Breast epithelium (tissue), 4 donors: ENCODE data around the gene HSD17B3. TPM values are rescaled to one million over a fixed set of nuclear protein-coding genes. Genes with fewer than 3 reads are reported as not detected.

Source experiments
- DNase-seq, 2 donors: peaks; one replicate each; pipeline ENCODE4 v3.0.0-alpha.2; 2019; ENCODE audit warnings: low spot score in 2 of 2
- H3K27ac ChIP-seq, 2 donors: fragments of 200-600 bp; sonication (generic) in 1 of 2; one replicate each; pipeline ENCODE4 v1.5.1; 2016 to 2019; ENCODE audit warnings: mild to moderate bottlenecking in 1 of 2
- H3K27me3 ChIP-seq, 2 donors: fragments of 200-600 bp; sonication (generic) in 1 of 2; one replicate each; pipeline versions ENCODE4 v1.5.1 to v1.6.0; 2017 to 2019; ENCODE audit warnings: control low read depth in 1 of 2, mild to moderate bottlenecking in 1 of 2
- H3K36me3 ChIP-seq: fragments of 200-600 bp; one replicate; pipeline ENCODE4 v1.5.1; 2019
- H3K4me1 ChIP-seq, 2 donors: fragments of 200-600 bp; sonication (generic); one replicate each; pipeline ENCODE4 v1.5.1; 2016 to 2019; ENCODE audit warnings: control low read depth in 1 of 2
- H3K4me3 ChIP-seq, 3 donors: fragments of 200-600 bp; sonication (generic); 1 replicate in 2 of 3; 2 replicates in 1 of 3; pipeline ENCODE4 v1.5.1; 2016 to 2019; ENCODE audit warnings: mild to moderate bottlenecking in 3 of 3, moderate library complexity in 2 of 3
- H3K9me3 ChIP-seq, 2 donors: fragments of 200-600 bp; sonication (generic) in 1 of 2; one replicate each; pipeline ENCODE4 v1.5.1; 2016 to 2019; ENCODE audit warnings: control low read depth in 1 of 2
- CTCF ChIP-seq, 3 donors: fragments of 450-650 bp; IDR thresholded peaks; one replicate each; pipeline ENCODE4 v1.5.1; 2016 to 2017; ENCODE audit warnings: antibody characterized with exemption in 3 of 3, mild to moderate bottlenecking in 3 of 3, moderate library complexity in 3 of 3
- POLR2A ChIP-seq: fragments of 450-650 bp; IDR thresholded peaks from one replicate; pipeline ENCODE4 v1.6.1; 2016; ENCODE audit warnings: antibody characterized with exemption, mild to moderate bottlenecking, moderate library complexity
- POLR2AphosphoS5 ChIP-seq, 3 donors: sonication (generic); formaldehyde crosslinking; IDR thresholded peaks; one replicate each; pipeline ENCODE4 v1.6.1; 2017; ENCODE audit warnings: antibody characterized with exemption in 3 of 3
- intact Hi-C: fragments of 100-400 bp; cut with DNase I; formaldehyde crosslinking; loops from one replicate; pipeline ENCODE4 v1.15.1; 2023; ENCODE audit warnings: low total_unique reads
- total RNA-seq, 3 donors: library from RNA; depleted of rRNA; stranded (reverse); fragments of >200 nt; gene quantifications; one replicate each; pipeline ENCODE4 v1.1.0, GENCODE V29; 2016

HSD17B3 gene
- total RNA-seq, 3 donors from 2014 or later: 0.98 to 1.1 TPM; not detected in 1

GRCh38 chr9:96206156-96206751 is 95.7 kb downstream of the HSD17B3 start:
- no peak overlapping the region for H3K4me3 ChIP-seq
- TF ChIP-seq POLR2AphosphoS5 (IDR thresholded peaks at IDR 0.05) (no peak), CTCF (IDR thresholded peaks at IDR 0.05) (no peak), POLR2A (no peak)
- no peaks in the 10 kb centered on the region for H3K36me3 ChIP-seq
- H3K4me1 ChIP-seq: no peaks in the 10 kb centered on the region
- H3K9me3 ChIP-seq: peaks cover 0 to 6% of the 10 kb centered on the region in 2 donors
- intact Hi-C loops: no loop called here
- H3K27me3 ChIP-seq: no peaks in the 10 kb centered on the region
- DNase-seq: no peak
- H3K27ac ChIP-seq: no peak overlapping the region

- H3K9me3 ChIP-seq: peaks cover 0 to 6% of the 10 kb centered on the region in 2 donors
- intact Hi-C loops: no loop called here
- no peak for DNase-seq
- no peaks in the 10 kb centered on the region for H3K27me3 ChIP-seq
- no peaks in the 10 kb centered on the region for H3K4me1 ChIP-seq
- TF ChIP-seq POLR2A (no peak), POLR2AphosphoS5 (IDR thresholded peaks at IDR 0.05) (no peak), CTCF (IDR thresholded peaks at IDR 0.05) (no peak)
- no peaks in the 10 kb centered on the region for H3K36me3 ChIP-seq
- H3K4me3 ChIP-seq: no peak overlapping the region
- no peak overlapping the region for H3K27ac ChIP-seq
These were observed 97.1 kb downstream of the HSD17B3 start for GRCh38 chr9:96204853-96205252.

- Histone ChIP-seq H3K36me3 (no peaks in the 10 kb centered on the region), H3K9me3 (peaks cover 0 to 6% of the 10 kb centered on the region in 2 donors), H3K4me1 (no peaks in the 10 kb centered on the region), H3K27ac (no peak overlapping the region), H3K27me3 (no peaks in the 10 kb centered on the region), H3K4me3 (no peak overlapping the region)
- TF ChIP-seq CTCF (IDR thresholded peaks at IDR 0.05) (no peak), POLR2A (no peak), POLR2AphosphoS5 (IDR thresholded peaks at IDR 0.05) (no peak)
- intact Hi-C loops: no loop called here
- DNase-seq: no peak
These were observed 98.0 kb downstream of the HSD17B3 start for GRCh38 chr9:96203867-96204501.

- no peak for TF ChIP-seq POLR2AphosphoS5 (IDR thresholded peaks at IDR 0.05)
These were observed 98.8 kb downstream of the HSD17B3 start for GRCh38 chr9:96202971-96203780.

GRCh38 chr9:96201140-96201539 is 100.8 kb downstream of the HSD17B3 start:
- no peaks in the 10 kb centered on the region for H3K4me1 ChIP-seq
- TF ChIP-seq POLR2AphosphoS5 (IDR thresholded peaks at IDR 0.05): no peak
- TF ChIP-seq POLR2A: no peak
- TF ChIP-seq CTCF (IDR thresholded peaks at IDR 0.05): no peak
- no peak overlapping the region for H3K4me3 ChIP-seq
- DNase-seq: no peak
- no peaks in the 10 kb centered on the region for H3K36me3 ChIP-seq
- H3K9me3 ChIP-seq: peaks cover 0 to 6% of the 10 kb centered on the region in 2 donors
- no peaks in the 10 kb centered on the region for H3K27me3 ChIP-seq
- H3K27ac ChIP-seq: no peak overlapping the region
- intact Hi-C loops: no loop called here

More at GRCh38 chr9:96202971-96203780, 98.8 kb downstream of the HSD17B3 start:
- Histone ChIP-seq H3K9me3 (peaks cover 0 to 6% of the 10 kb centered on the region in 2 donors), H3K36me3 (no peaks in the 10 kb centered on the region), H3K4me3 (no peak overlapping the region), H3K27ac (no peak overlapping the region), H3K4me1 (no peaks in the 10 kb centered on the region), H3K27me3 (no peaks in the 10 kb centered on the region)
- DNase-seq: no peak
- intact Hi-C loops: no loop called here
